ENCODE results near the gene SFXN2. TPM values are rescaled to one million over a fixed set of nuclear protein-coding genes. Genes with fewer than 3 reads are reported as not detected.
A peak's percentile ranks its signal among the peaks of the same experiment; 100 is the strongest.

The SFXN2 gene
- total RNA-seq, 5 donors from 2014 or later (not counting 1 experiment from before 2014, with no cell fraction given) = 9.2 to 32.6 (median 22.6) TPM

GRCh38 chr10:102670065-102670670 is 44.3 kb upstream of the SFXN2 start:
- CTCF ChIA-PET = interaction anchor here (0.7 to 1.5 kb wide), 5 partner anchors 9 to 43 kb away, joined by 3 to 4 read pairs (median 3); no protein-coding TSS in a partner anchor
- Mint-ChIP-seq H3K4me3 (no peak overlapping the region), H3K27me3 (no peaks in the 10 kb centered on the region), H3K36me3 (no peaks in the 10 kb centered on the region), H3K9me3 (no peaks in the 10 kb centered on the region), H3K27ac (peak overlapping the region; percentile 31 to 77), H3K4me1 (peaks cover 30 to 50% (median 48%) of the 10 kb centered on the region in 3 donors)
- WGBS (ENCODE audit: insufficient coverage) = 88% methylated on average over 6 of the region's 9 CpGs
- DNase-seq = no peak
- Histone ChIP-seq H3K27me3 (replicated peaks in 1 of 2; ENCODE audit: control insufficient read depth in 2 of 2, extremely low read depth in 1 of 2, insufficient read depth in 2 of 2, low read length in 1 of 2) (no peaks in the 10 kb centered on the region), H3K4me1 (ENCODE audit: control insufficient read depth in 1 of 2, extremely low read depth in 1 of 2, insufficient read depth in 2 of 2, low read length in 2 of 2) (peaks cover 18 to 53% of the 10 kb centered on the region in 2 experiments), H3K9me3 (no peaks in the 10 kb centered on the region), H3K4me3 (ENCODE audit: control insufficient read depth in 1 of 2, extremely low read depth in 1 of 2, low read length in 1 of 2) (no peak overlapping the region), H3K27ac (ENCODE audit: low read length) (no peak overlapping the region), H3K36me3 (ENCODE audit: control insufficient read depth in 2 of 2, extremely low read depth in 1 of 2, insufficient read depth in 1 of 2, low read length in 1 of 2) (no peaks in the 10 kb centered on the region)
- POLR2A ChIA-PET = interaction anchor here in 1 of 2 donors (0.9 kb wide), 1 partner anchor 25 kb away, joined by 12 read pairs; no protein-coding TSS in a partner anchor
- no peak for ATAC-seq (replicated peaks in 1 of 4)

GRCh38 chr10:102670871-102671434 is 43.5 kb upstream of the SFXN2 start:
- ChIA-PET POLR2A (no interaction called here), CTCF (interaction anchor here in 1 of 2 donors (0.7 kb wide), 1 partner anchor 57 kb away, joined by 3 read pairs; no protein-coding TSS in a partner anchor)
- Mint-ChIP-seq H3K27me3 (no peaks in the 10 kb centered on the region), H3K4me3 (no peak overlapping the region), H3K9me3 (no peaks in the 10 kb centered on the region), H3K27ac (peak overlapping the region in 1 of 2 donors; percentile 16), H3K4me1 (peaks cover 37 to 58% (median 56%) of the 10 kb centered on the region in 3 donors), H3K36me3 (no peaks in the 10 kb centered on the region)
- DNase-seq = no peak
- Histone ChIP-seq H3K4me1 (ENCODE audit: control insufficient read depth in 1 of 2, extremely low read depth in 1 of 2, insufficient read depth in 2 of 2, low read length in 2 of 2) (peaks cover 26 to 61% of the 10 kb centered on the region in 2 experiments), H3K9me3 (no peaks in the 10 kb centered on the region), H3K27ac (ENCODE audit: low read length) (no peak overlapping the region), H3K4me3 (ENCODE audit: control insufficient read depth in 1 of 2, extremely low read depth in 1 of 2, low read length in 1 of 2) (no peak overlapping the region), H3K27me3 (replicated peaks in 1 of 2; ENCODE audit: control insufficient read depth in 2 of 2, extremely low read depth in 1 of 2, insufficient read depth in 2 of 2, low read length in 1 of 2) (no peaks in the 10 kb centered on the region), H3K36me3 (ENCODE audit: control insufficient read depth in 2 of 2, extremely low read depth in 1 of 2, insufficient read depth in 1 of 2, low read length in 1 of 2) (no peaks in the 10 kb centered on the region)
- ATAC-seq (replicated peaks in 1 of 4) = no peak
- WGBS (ENCODE audit: insufficient coverage) = 80% methylated on average over 4 of the region's 6 CpGs

- peaks cover 40 to 67% (median 64%) of the 10 kb centered on the region in 3 donors for H3K4me1 Mint-ChIP-seq
- H3K4me3 ChIP-seq (ENCODE audit: control insufficient read depth in 1 of 2, extremely low read depth in 1 of 2, low read length in 1 of 2) = peak overlapping the region in 1 of 2 donors; percentile 48
Measured at GRCh38 chr10:102673236-102673818, 41.1 kb upstream of the SFXN2 start.

GRCh38 chr10:102673819-102674511 is 40.5 kb upstream of the SFXN2 start:
- peaks cover 42 to 65% (median 62%) of the 10 kb centered on the region in 3 donors for H3K4me1 Mint-ChIP-seq
- H3K27me3 ChIP-seq (replicated peaks in 1 of 2; ENCODE audit: control insufficient read depth in 2 of 2, extremely low read depth in 1 of 2, insufficient read depth in 2 of 2, low read length in 1 of 2) = no peaks in the 10 kb centered on the region
- peak overlapping the region; percentile 72 to 78 (median 74) for H3K4me3 Mint-ChIP-seq
- H3K27ac ChIP-seq (ENCODE audit: low read length) = peak overlapping the region; percentile 67
- no peaks in the 10 kb centered on the region for H3K9me3 ChIP-seq
- H3K36me3 Mint-ChIP-seq = no peaks in the 10 kb centered on the region
- no peaks in the 10 kb centered on the region for H3K9me3 Mint-ChIP-seq
- H3K27ac Mint-ChIP-seq = peak overlapping the region; percentile 90 to 96
- H3K36me3 ChIP-seq (ENCODE audit: control insufficient read depth in 2 of 2, extremely low read depth in 1 of 2, insufficient read depth in 1 of 2, low read length in 1 of 2) = no peaks in the 10 kb centered on the region
- ATAC-seq (replicated peaks in 1 of 4) (peak; percentile 90 to 95 (median 93)), DNase-seq (peak; percentile 44 to 90 (median 69))
- WGBS (ENCODE audit: insufficient coverage) = 4% methylated on average over 11 of the region's 19 CpGs
- H3K4me3 ChIP-seq (ENCODE audit: control insufficient read depth in 1 of 2, extremely low read depth in 1 of 2, low read length in 1 of 2) = peak overlapping the region; percentile 35 to 48
- H3K4me1 ChIP-seq (ENCODE audit: control insufficient read depth in 1 of 2, extremely low read depth in 1 of 2, insufficient read depth in 2 of 2, low read length in 2 of 2) = peaks cover 30 to 55% of the 10 kb centered on the region in 2 experiments
- H3K27me3 Mint-ChIP-seq = no peaks in the 10 kb centered on the region
- ChIA-PET POLR2A (interaction anchor here (0.6 to 1.0 kb wide), 4 partner anchors 10 to 40 kb away, joined by 3 to 8 read pairs (median 4); partner anchors contain the start of gene ARL3 (in 1 of the 2)), CTCF (interaction anchor here (0.5 to 1.7 kb wide), 7 partner anchors 10 to 171 kb away, joined by 3 to 10 read pairs (median 4); partner anchors contain the start of genes ACTR1A (in 1 of the 2) and WBP1L (in 1 of the 2))

More at GRCh38 chr10:102673236-102673818, 41.1 kb upstream of the SFXN2 start:
- Histone ChIP-seq H3K4me1 (ENCODE audit: control insufficient read depth in 1 of 2, extremely low read depth in 1 of 2, insufficient read depth in 2 of 2, low read length in 2 of 2) (peaks cover 33 to 61% of the 10 kb centered on the region in 2 experiments), H3K36me3 (ENCODE audit: control insufficient read depth in 2 of 2, extremely low read depth in 1 of 2, insufficient read depth in 1 of 2, low read length in 1 of 2) (no peaks in the 10 kb centered on the region), H3K9me3 (no peaks in the 10 kb centered on the region), H3K27ac (ENCODE audit: low read length) (peak overlapping the region; percentile 67), H3K27me3 (replicated peaks in 1 of 2; ENCODE audit: control insufficient read depth in 2 of 2, extremely low read depth in 1 of 2, insufficient read depth in 2 of 2, low read length in 1 of 2) (no peaks in the 10 kb centered on the region)
- Mint-ChIP-seq H3K27ac (peak overlapping the region; percentile 90 to 96), H3K4me3 (peak overlapping the region; percentile 72 to 78 (median 74)), H3K9me3 (no peaks in the 10 kb centered on the region), H3K36me3 (no peaks in the 10 kb centered on the region), H3K27me3 (no peaks in the 10 kb centered on the region)
- POLR2A ChIA-PET = interaction anchor here (0.7 to 1.0 kb wide), 3 partner anchors 28 to 54 kb away, joined by 3 read pairs; partner anchors contain the start of gene ARL3 (in 1 of the 2)
- ATAC-seq (replicated peaks in 1 of 4) = no peak
- 98% methylated on average over 7 of the region's 13 CpGs for WGBS (ENCODE audit: insufficient coverage)
- CTCF ChIA-PET = interaction anchor here in 1 of 2 donors (1.0 to 1.4 kb wide), 5 partner anchors 28 to 171 kb away, joined by 3 to 5 read pairs (median 4); partner anchors contain the start of genes ACTR1A and WBP1L
- no peak for DNase-seq

- POLR2A ChIA-PET = interaction anchor here (0.6 to 1.0 kb wide), 5 partner anchors 10 to 39 kb away, joined by 3 to 8 read pairs (median 3); partner anchors contain the start of gene ARL3 (in 1 of the 2)
- ATAC-seq (replicated peaks in 1 of 4) (peak; percentile 63 to 74 (median 69)), DNase-seq (peak in 4 of 35 experiments; percentile 21 to 60 (median 26))
- Mint-ChIP-seq H3K4me1 (peaks cover 42 to 62% (median 56%) of the 10 kb centered on the region in 3 donors), H3K4me3 (peak overlapping the region; percentile 72 to 78 (median 74)), H3K9me3 (no peaks in the 10 kb centered on the region), H3K27me3 (no peaks in the 10 kb centered on the region), H3K36me3 (no peaks in the 10 kb centered on the region), H3K27ac (peak overlapping the region; percentile 90 to 96)
- CTCF ChIA-PET = interaction anchor here (0.5 to 1.7 kb wide), 5 partner anchors 10 to 172 kb away, joined by 4 to 10 read pairs (median 4); partner anchors contain the start of gene ACTR1A (in 1 of the 2)
- H3K27ac ChIP-seq (ENCODE audit: low read length) = peak overlapping the region; percentile 67
- H3K27me3 ChIP-seq (replicated peaks in 1 of 2; ENCODE audit: control insufficient read depth in 2 of 2, extremely low read depth in 1 of 2, insufficient read depth in 2 of 2, low read length in 1 of 2) = no peaks in the 10 kb centered on the region
- peak overlapping the region; percentile 35 to 48 for H3K4me3 ChIP-seq (ENCODE audit: control insufficient read depth in 1 of 2, extremely low read depth in 1 of 2, low read length in 1 of 2)
- H3K36me3 ChIP-seq (ENCODE audit: control insufficient read depth in 2 of 2, extremely low read depth in 1 of 2, insufficient read depth in 1 of 2, low read length in 1 of 2) = no peaks in the 10 kb centered on the region
- peaks cover 30 to 49% of the 10 kb centered on the region in 2 experiments for H3K4me1 ChIP-seq (ENCODE audit: control insufficient read depth in 1 of 2, extremely low read depth in 1 of 2, insufficient read depth in 2 of 2, low read length in 2 of 2)
- no CpG with 5 or more reads among the region's 2 CpGs for WGBS (ENCODE audit: insufficient coverage)
- no peaks in the 10 kb centered on the region for H3K9me3 ChIP-seq
Measured at GRCh38 chr10:102674566-102674965, 39.9 kb upstream of the SFXN2 start.

Data from T-cell (primary cell).